GM12892 (cell line): ENCODE measurements around the gene SCUBE3.

ENCODE experiments used
- POLR2A ChIP-seq: IDR thresholded peaks from 2 replicates; pipeline ENCODE4 v1.6.1; 2011; ENCODE audit warnings: low read depth, low read length, control low read depth
- TAF1 ChIP-seq: IDR thresholded peaks from 2 replicates; pipeline ENCODE4 v1.6.1; 2011; ENCODE audit warnings: low read depth, mild to moderate bottlenecking, control low read depth, low read length, borderline replicate concordance

- TF ChIP-seq TAF1 (no peak), POLR2A (no peak)
Measured at GRCh38 chr6:35166116-35166515, 47.6 kb upstream of the SCUBE3 start.
